Raji (cell line): ENCODE results near the gene INPP1.

ENCODE experiments used
- POLR2A ChIP-seq: IDR thresholded peaks from 2 replicates; pipeline ENCODE4 v1.6.1; 2011; ENCODE audit warnings: low read depth, low read length, control low read depth; ENCODE audit not compliant: insufficient read depth

The INPP1 gene

GRCh38 chr2:190412966-190413365 is 69.6 kb downstream of the INPP1 start:
- TF ChIP-seq POLR2A: no peak

GRCh38 chr2:190413421-190413820 is 70.0 kb downstream of the INPP1 start:
- no peak for TF ChIP-seq POLR2A

- TF ChIP-seq POLR2A: no peak
Measured at GRCh38 chr2:190415251-190415650, 71.9 kb downstream of the INPP1 start.

GRCh38 chr2:190415794-190416775 is 72.7 kb downstream of the INPP1 start:
- no peak for TF ChIP-seq POLR2A

GRCh38 chr2:190417045-190417842 is 73.9 kb downstream of the INPP1 start:
- TF ChIP-seq POLR2A: no peak

- TF ChIP-seq POLR2A: no peak
Measured at GRCh38 chr2:190418727-190419126, 75.3 kb downstream of the INPP1 start.

GRCh38 chr2:190420801-190421200 is 77.4 kb downstream of the INPP1 start:
- no peak for TF ChIP-seq POLR2A
